Measurements from ENCODE around the gene DYNLT1.

DNA sequence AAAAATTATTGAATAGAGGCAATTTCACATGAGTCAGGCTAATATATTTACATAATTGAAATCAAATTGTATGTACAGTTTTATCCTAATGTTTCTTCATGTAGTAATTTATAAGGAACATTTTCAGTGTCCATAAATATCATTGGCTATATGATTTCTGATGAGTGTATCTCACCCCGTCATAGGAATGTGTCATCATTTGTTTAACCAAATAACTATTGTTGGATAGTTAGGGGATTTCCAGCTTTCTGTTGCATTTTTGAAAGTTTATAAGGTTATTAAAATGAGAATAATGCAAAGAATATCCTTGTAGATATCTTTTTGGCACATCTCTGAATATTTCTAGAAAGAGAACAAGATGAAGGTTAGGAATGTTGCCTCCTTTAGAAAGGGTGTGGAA is 44.3 kb upstream of the DYNLT1 start:
- TF ChIP-seq TARDBP (IDR thresholded peaks at IDR 0.05) (no peak), NFRKB (IDR thresholded peaks at IDR 0.05) (no peak), SP1 (IDR thresholded peaks at IDR 0.05) (no peak), ELF4 (IDR thresholded peaks at IDR 0.05) (no peak), FOXM1 (IDR thresholded peaks at IDR 0.05; ENCODE audit: borderline replicate concordance) (no peak), SUZ12 (IDR thresholded peaks at IDR 0.05) (no peak)

Data from HEK293T (cell line).